Mammary epithelial cell (primary cell): ENCODE data around the gene TNFRSF13B.

Source experiments
- CTCF ChIP-seq, 2 donors: IDR thresholded peaks in 1 of 2; conservative IDR thresholded peaks in 1 of 2; 2 replicates each; pipeline ENCODE4 v1.5.1; 2011 to 2012; ENCODE audit warnings: inconsistent platforms in 2 of 2, low read length in 2 of 2, mild to moderate bottlenecking in 2 of 2, control low read depth in 1 of 2, low read depth in 1 of 2; ENCODE audit not compliant: insufficient read depth in 1 of 2; ENCODE audit errors: extremely low read depth in 1 of 2
- EZH2 ChIP-seq: IDR thresholded peaks from 2 replicates; pipeline ENCODE4 v1.6.1; 2012; ENCODE audit warnings: low read length, inconsistent platforms, borderline replicate concordance

- no peak for TF ChIP-seq CTCF (conservative IDR thresholded peaks at IDR 0.05 in 1 of 2, IDR thresholded peaks at IDR 0.05 in 1 of 2; ENCODE audit: extremely low read depth in 1 of 2, insufficient read depth in 1 of 2, low read depth in 1 of 2, low read length in 2 of 2)
- no peak for TF ChIP-seq EZH2
Observed at GRCh38 chr17:16981928-16982327, 10.0 kb upstream of the TNFRSF13B start.
